Suprapubic skin (tissue), 4 donors: ENCODE results near the gene MINDY4. TPM values are rescaled to one million over a fixed set of nuclear protein-coding genes. Genes with fewer than 3 reads are reported as not detected.

Source experiments
- DNase-seq, 2 donors: peaks; one replicate each; pipeline ENCODE4 v3.0.0-alpha.2; 2019; ENCODE audit warnings: low spot score in 2 of 2
- H3K27ac ChIP-seq: fragments of 200-600 bp; sonication (generic); one replicate; pipeline ENCODE4 v1.5.1; 2019
- H3K27me3 ChIP-seq: fragments of 200-600 bp; sonication (generic); one replicate; pipeline ENCODE4 v1.5.1; 2019
- H3K36me3 ChIP-seq: fragments of 200-600 bp; sonication (generic); one replicate; pipeline ENCODE4 v1.5.1; 2019
- H3K4me1 ChIP-seq: fragments of 200-600 bp; sonication (generic); one replicate; pipeline ENCODE4 v1.5.1; 2019
- H3K4me3 ChIP-seq: fragments of 200-600 bp; sonication (generic); one replicate; pipeline ENCODE4 v1.5.1; 2019; ENCODE audit warnings: mild to moderate bottlenecking
- H3K9me3 ChIP-seq: fragments of 200-600 bp; sonication (generic); one replicate; pipeline ENCODE4 v1.5.1; 2019
- EP300 ChIP-seq: sonication (generic); formaldehyde crosslinking; IDR thresholded peaks from one replicate; pipeline ENCODE4 v1.6.1; 2017; ENCODE audit warnings: antibody characterized with exemption
- POLR2A ChIP-seq, 2 donors: fragments of 450-650 bp; IDR thresholded peaks; one replicate each; pipeline ENCODE4 v1.6.1; 2017; ENCODE audit warnings: antibody characterized with exemption in 2 of 2, mild to moderate bottlenecking in 2 of 2, moderate library complexity in 2 of 2
- POLR2AphosphoS5 ChIP-seq, 3 donors: sonication (generic); formaldehyde crosslinking; IDR thresholded peaks; one replicate each; pipeline ENCODE4 v1.6.1; 2017; ENCODE audit warnings: antibody characterized with exemption in 3 of 3
- WGBS: methylation state at CpG from one replicate; pipeline ENCODE4 v1.1.5; 2018; 5-methylcytosine and 5-hydroxymethylcytosine counted together
- total RNA-seq, 4 donors: library from RNA; depleted of rRNA; stranded (reverse); fragments of >200 nt; gene quantifications; one replicate each; pipeline ENCODE4 v1.1.0, GENCODE V29; 2016
- TF ChIP-seq, protein P1 (sequence below), 2 donors: fragments of 200-600 bp in 1 of 2; fragments of 450-650 bp in 1 of 2; sonication (generic) in 1 of 2; IDR thresholded peaks; one replicate each; pipeline ENCODE4 v1.5.1; 2016 to 2019; ENCODE audit warnings: antibody characterized with exemption in 2 of 2, mild to moderate bottlenecking in 1 of 2, moderate library complexity in 1 of 2

MINDY4 gene
- total RNA-seq, 4 donors from 2014 or later, result 4.6 to 10.5 (median 6.1) TPM

DNA sequence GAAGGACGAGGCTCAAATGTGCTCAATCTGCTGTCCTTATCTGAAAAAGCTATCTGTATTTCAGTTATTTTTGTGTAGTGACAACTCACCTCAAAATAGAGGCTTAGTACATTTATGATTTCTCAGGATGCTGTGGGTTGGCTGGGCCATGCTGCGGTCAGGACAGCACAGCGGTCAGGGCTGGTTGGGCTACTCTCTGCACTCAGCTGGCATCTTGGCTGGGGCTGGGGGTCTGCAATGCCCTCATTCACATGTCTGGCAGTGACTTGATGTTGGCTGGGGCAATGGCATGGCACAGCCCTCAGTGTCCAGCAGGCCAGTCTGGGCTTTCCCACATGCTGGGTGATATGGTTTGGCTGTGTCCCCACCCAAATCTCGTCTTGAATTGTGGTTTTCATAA lies 34.9 kb upstream of the MINDY4 start:
- 86% methylated on average over 4 of the region's 4 CpGs for WGBS
- no peaks in the 10 kb centered on the region for H3K9me3 ChIP-seq

DNA sequence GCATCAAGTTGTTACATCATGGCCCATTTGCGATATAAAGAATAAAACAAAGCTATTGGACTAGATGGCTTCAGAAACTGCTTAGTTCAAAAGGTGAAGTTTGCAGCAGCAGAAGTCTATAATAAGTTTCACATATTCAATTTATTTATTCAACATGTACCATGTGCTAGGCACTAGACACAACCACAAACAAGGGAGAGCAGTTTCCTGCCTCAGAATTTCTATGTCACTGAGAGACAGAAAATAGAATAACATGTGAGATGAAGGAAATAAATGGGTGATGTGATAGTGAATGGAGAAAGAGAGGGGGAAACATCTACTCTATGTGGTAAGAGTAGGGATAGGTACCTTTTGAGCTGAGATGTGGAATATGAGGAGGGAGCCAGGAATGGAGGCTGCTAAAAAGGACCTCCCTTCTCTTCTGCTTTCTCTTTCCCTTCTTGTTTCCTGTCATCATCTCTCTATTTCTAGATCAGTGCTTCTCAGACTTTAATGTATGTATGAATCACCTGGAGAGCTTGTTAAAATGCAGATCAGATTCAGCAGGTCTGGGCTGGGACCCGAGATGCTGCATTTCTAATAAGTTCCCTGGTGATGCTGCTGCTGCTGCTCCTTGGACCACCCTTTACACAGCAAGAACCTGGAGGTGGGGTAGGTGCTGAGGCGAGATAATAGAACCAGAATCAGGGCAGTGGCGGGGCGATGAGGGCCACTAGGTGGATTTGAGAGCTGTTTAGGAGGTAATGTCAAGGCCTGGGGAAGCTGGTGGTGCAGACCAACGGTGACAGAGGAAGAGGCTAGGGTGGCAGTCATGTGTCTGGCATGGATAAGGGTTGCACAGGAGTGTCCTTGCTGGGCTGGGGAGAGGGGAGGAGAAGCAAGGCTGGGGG lies 32.9 kb upstream of the MINDY4 start:
- TF ChIP-seq POLR2A (IDR thresholded peaks at IDR 0.05) (no peak), EP300 (no peak), POLR2AphosphoS5 (IDR thresholded peaks at IDR 0.05) (no peak)
- TF ChIP-seq, protein P1, sequence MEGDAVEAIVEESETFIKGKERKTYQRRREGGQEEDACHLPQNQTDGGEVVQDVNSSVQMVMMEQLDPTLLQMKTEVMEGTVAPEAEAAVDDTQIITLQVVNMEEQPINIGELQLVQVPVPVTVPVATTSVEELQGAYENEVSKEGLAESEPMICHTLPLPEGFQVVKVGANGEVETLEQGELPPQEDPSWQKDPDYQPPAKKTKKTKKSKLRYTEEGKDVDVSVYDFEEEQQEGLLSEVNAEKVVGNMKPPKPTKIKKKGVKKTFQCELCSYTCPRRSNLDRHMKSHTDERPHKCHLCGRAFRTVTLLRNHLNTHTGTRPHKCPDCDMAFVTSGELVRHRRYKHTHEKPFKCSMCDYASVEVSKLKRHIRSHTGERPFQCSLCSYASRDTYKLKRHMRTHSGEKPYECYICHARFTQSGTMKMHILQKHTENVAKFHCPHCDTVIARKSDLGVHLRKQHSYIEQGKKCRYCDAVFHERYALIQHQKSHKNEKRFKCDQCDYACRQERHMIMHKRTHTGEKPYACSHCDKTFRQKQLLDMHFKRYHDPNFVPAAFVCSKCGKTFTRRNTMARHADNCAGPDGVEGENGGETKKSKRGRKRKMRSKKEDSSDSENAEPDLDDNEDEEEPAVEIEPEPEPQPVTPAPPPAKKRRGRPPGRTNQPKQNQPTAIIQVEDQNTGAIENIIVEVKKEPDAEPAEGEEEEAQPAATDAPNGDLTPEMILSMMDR (IDR thresholded peaks at IDR 0.05), result no peak

More for the DNA sequence above, 34.9 kb upstream of the MINDY4 start:
- no peak for DNase-seq
- no peak overlapping the region for H3K27ac ChIP-seq
- H3K27me3 ChIP-seq, result peaks cover 10% of the 10 kb centered on the region
- no peaks in the 10 kb centered on the region for H3K36me3 ChIP-seq
- H3K4me3 ChIP-seq, result no peak overlapping the region
- H3K4me1 ChIP-seq, result peaks cover 15% of the 10 kb centered on the region
- TF ChIP-seq EP300, result no peak
- TF ChIP-seq, protein P1 (IDR thresholded peaks at IDR 0.05), result no peak
- TF ChIP-seq POLR2A (IDR thresholded peaks at IDR 0.05), result no peak
- no peak for TF ChIP-seq POLR2AphosphoS5 (IDR thresholded peaks at IDR 0.05)

DNA sequence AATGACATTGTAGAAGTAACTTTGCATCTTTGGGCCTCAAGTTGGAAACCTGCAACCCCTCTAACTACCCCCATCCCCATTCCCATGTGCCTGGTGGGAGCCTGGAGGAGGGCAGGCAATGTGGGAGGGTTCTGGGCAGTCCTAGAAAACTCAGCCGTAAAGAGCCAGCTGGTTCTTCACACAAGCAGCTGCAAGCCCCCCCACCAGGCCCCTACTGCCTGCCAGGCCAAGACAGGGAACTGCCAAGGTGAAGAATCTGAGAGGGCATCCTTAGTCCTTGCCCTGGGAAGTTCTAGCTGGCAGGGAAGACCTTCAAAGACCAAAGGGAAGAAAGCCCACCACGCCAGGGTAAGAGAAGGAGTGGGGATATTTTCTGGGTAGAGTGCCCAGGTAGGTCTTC lies 31.5 kb upstream of the MINDY4 start:
- Histone ChIP-seq H3K9me3 (no peaks in the 10 kb centered on the region), H3K27ac (no peak overlapping the region), H3K36me3 (no peaks in the 10 kb centered on the region), H3K4me1 (peaks cover 17% of the 10 kb centered on the region), H3K27me3 (peaks cover 3% of the 10 kb centered on the region), H3K4me3 (no peak overlapping the region)
- no peak for DNase-seq
- TF ChIP-seq POLR2AphosphoS5 (IDR thresholded peaks at IDR 0.05) (no peak), POLR2A (IDR thresholded peaks at IDR 0.05) (no peak), EP300 (no peak)
- TF ChIP-seq, protein P1 (IDR thresholded peaks at IDR 0.05), result no peak
- 86% methylated on average over 2 of the region's 2 CpGs for WGBS

More for the DNA sequence above, 32.9 kb upstream of the MINDY4 start:
- no peak for DNase-seq
- Histone ChIP-seq H3K36me3 (no peaks in the 10 kb centered on the region), H3K4me1 (peaks cover 17% of the 10 kb centered on the region), H3K27ac (no peak overlapping the region), H3K4me3 (no peak overlapping the region), H3K27me3 (peaks cover 3% of the 10 kb centered on the region), H3K9me3 (no peaks in the 10 kb centered on the region)
- WGBS, result 86% methylated on average over 6 of the region's 6 CpGs

DNA sequence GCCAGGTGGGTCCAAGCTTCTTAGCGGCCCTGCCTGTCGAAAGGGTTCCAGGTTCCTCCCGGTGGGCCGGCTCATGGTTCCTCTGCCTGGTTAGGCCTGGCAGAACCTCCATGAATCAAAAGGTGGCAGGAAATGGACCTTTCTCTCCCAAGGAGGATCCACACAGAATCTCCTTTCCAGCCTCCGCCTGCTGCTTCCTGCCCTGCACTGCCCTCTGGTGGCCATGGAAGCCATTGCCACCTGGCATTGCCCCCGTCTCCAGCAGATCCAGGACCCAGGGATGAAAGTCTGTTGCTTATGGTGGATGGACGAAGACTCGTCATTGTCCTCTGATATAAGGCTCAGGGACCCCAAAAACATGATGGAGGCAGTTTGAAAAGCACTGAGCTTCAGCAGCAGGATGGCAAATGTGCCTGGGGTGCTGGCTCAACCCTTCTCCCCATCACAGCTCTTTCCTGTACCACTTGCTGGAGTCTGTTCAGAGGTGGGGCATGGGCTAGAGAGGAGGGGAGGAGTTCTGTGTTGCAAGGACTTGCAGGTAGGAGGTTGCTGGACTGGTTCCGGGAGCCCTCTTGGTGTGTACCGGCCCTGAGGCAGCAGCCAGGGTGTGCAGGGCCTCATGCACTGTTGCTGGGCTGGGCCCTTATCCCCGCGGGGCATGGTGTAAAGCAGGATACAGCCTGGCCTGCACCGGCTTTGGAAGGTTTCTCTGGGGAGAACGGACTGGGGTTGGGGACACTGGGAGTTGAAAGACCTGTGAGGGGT lies 30.6 kb upstream of the MINDY4 start:
- DNase-seq, result no peak
- WGBS, result 31% methylated on average over 13 of the region's 14 CpGs
- peaks cover 2% of the 10 kb centered on the region for H3K27me3 ChIP-seq
- TF ChIP-seq, protein P1 (IDR thresholded peaks at IDR 0.05), result peak; percentile 86 to 98
- no peak for TF ChIP-seq EP300
- no peak for TF ChIP-seq POLR2A (IDR thresholded peaks at IDR 0.05)
- H3K4me3 ChIP-seq, result no peak overlapping the region
- peaks cover 17% of the 10 kb centered on the region for H3K4me1 ChIP-seq
- H3K27ac ChIP-seq, result no peak overlapping the region
- H3K36me3 ChIP-seq, result no peaks in the 10 kb centered on the region
- H3K9me3 ChIP-seq, result no peaks in the 10 kb centered on the region

DNA sequence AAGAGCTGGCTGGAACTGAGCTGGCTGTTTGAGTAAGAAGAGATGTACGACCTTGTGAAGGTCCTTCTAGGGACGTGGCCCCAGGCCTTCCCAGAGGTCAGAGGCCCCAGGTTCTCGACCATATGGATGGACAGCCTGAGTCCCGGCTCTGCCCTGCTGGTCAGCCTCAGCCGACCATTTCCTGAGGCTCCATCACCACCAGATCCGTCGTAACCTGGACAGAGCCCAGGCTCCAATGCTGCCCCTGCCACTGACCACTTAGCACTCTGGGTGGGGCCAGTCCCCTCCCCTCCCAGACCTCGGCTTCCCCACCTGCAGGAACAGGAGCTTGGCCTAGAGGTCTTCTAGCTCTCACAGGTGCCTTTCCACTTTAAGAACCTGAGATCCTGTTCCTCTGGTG lies 29.9 kb upstream of the MINDY4 start:
- H3K36me3 ChIP-seq, result no peaks in the 10 kb centered on the region
- DNase-seq, result no peak
- WGBS, result 91% methylated on average over 8 of the region's 8 CpGs
- no peak overlapping the region for H3K27ac ChIP-seq
- no peaks in the 10 kb centered on the region for H3K9me3 ChIP-seq
- TF ChIP-seq POLR2A (IDR thresholded peaks at IDR 0.05) (no peak), POLR2AphosphoS5 (IDR thresholded peaks at IDR 0.05) (no peak), EP300 (no peak)
- TF ChIP-seq, protein P1 (IDR thresholded peaks at IDR 0.05), result no peak
- no peak overlapping the region for H3K4me3 ChIP-seq
- no peaks in the 10 kb centered on the region for H3K27me3 ChIP-seq
- peaks cover 17% of the 10 kb centered on the region for H3K4me1 ChIP-seq
